Measurements from ENCODE around the gene UBE2F.

The UBE2F gene

GRCh38 chr2:237929979-237930378 lies 36.8 kb upstream of the UBE2F start:
- Histone ChIP-seq H3K36me3 (ENCODE audit: control insufficient read depth in 2 of 2, insufficient read depth in 2 of 2, low read length in 2 of 2) (no peaks in the 10 kb centered on the region), H3K9ac (ENCODE audit: low read length in 2 of 2) (no peak overlapping the region), H3K4me3 (ENCODE audit: low read length in 2 of 2) (no peak overlapping the region), H3K27ac (ENCODE audit: low read length) (no peak overlapping the region), H3K27me3 (ENCODE audit: control insufficient read depth in 1 of 2, insufficient read depth in 2 of 2, low read length in 2 of 2) (no peaks in the 10 kb centered on the region), H3K9me3 (ENCODE audit: control insufficient read depth in 2 of 2, low read length in 2 of 2) (no peaks in the 10 kb centered on the region), H3K4me1 (ENCODE audit: control insufficient read depth, insufficient read depth, low read length) (peaks cover 16% of the 10 kb centered on the region)

GRCh38 chr2:237931205-237931721 lies 35.6 kb upstream of the UBE2F start:
- Histone ChIP-seq H3K36me3 (ENCODE audit: control insufficient read depth in 2 of 2, insufficient read depth in 2 of 2, low read length in 2 of 2) (no peaks in the 10 kb centered on the region), H3K27ac (ENCODE audit: low read length) (peak overlapping the region; percentile 6), H3K4me1 (ENCODE audit: control insufficient read depth, insufficient read depth, low read length) (peaks cover 16% of the 10 kb centered on the region), H3K9ac (ENCODE audit: low read length in 2 of 2) (no peak overlapping the region), H3K9me3 (ENCODE audit: control insufficient read depth in 2 of 2, low read length in 2 of 2) (no peaks in the 10 kb centered on the region), H3K27me3 (ENCODE audit: control insufficient read depth in 1 of 2, insufficient read depth in 2 of 2, low read length in 2 of 2) (no peaks in the 10 kb centered on the region), H3K4me3 (ENCODE audit: low read length in 2 of 2) (peak overlapping the region; percentile 15 to 28)

- Histone ChIP-seq H3K9me3 (ENCODE audit: control insufficient read depth in 2 of 2, low read length in 2 of 2) (no peaks in the 10 kb centered on the region), H3K4me1 (ENCODE audit: control insufficient read depth, insufficient read depth, low read length) (peaks cover 16% of the 10 kb centered on the region), H3K27me3 (ENCODE audit: control insufficient read depth in 1 of 2, insufficient read depth in 2 of 2, low read length in 2 of 2) (no peaks in the 10 kb centered on the region), H3K36me3 (ENCODE audit: control insufficient read depth in 2 of 2, insufficient read depth in 2 of 2, low read length in 2 of 2) (no peaks in the 10 kb centered on the region), H3K4me3 (ENCODE audit: low read length in 2 of 2) (no peak overlapping the region), H3K9ac (ENCODE audit: low read length in 2 of 2) (no peak overlapping the region), H3K27ac (ENCODE audit: low read length) (no peak overlapping the region)
Measured at GRCh38 chr2:237932731-237933131, 34.1 kb upstream of the UBE2F start.

GRCh38 chr2:237934186-237934585 lies 32.6 kb upstream of the UBE2F start:
- H3K9ac ChIP-seq (ENCODE audit: low read length in 2 of 2), result no peak overlapping the region
- no peak overlapping the region for H3K27ac ChIP-seq (ENCODE audit: low read length)
- H3K4me1 ChIP-seq (ENCODE audit: control insufficient read depth, insufficient read depth, low read length), result peaks cover 16% of the 10 kb centered on the region
- no peaks in the 10 kb centered on the region for H3K36me3 ChIP-seq (ENCODE audit: control insufficient read depth in 2 of 2, insufficient read depth in 2 of 2, low read length in 2 of 2)
- H3K27me3 ChIP-seq (ENCODE audit: control insufficient read depth in 1 of 2, insufficient read depth in 2 of 2, low read length in 2 of 2), result no peaks in the 10 kb centered on the region
- no peak overlapping the region for H3K4me3 ChIP-seq (ENCODE audit: low read length in 2 of 2)
- H3K9me3 ChIP-seq (ENCODE audit: control insufficient read depth in 2 of 2, low read length in 2 of 2), result no peaks in the 10 kb centered on the region

GRCh38 chr2:237935740-237936452 lies 30.9 kb upstream of the UBE2F start:
- H3K9ac ChIP-seq (ENCODE audit: low read length in 2 of 2), result no peak overlapping the region
- no peaks in the 10 kb centered on the region for H3K27me3 ChIP-seq (ENCODE audit: control insufficient read depth in 1 of 2, insufficient read depth in 2 of 2, low read length in 2 of 2)
- no peaks in the 10 kb centered on the region for H3K9me3 ChIP-seq (ENCODE audit: control insufficient read depth in 2 of 2, low read length in 2 of 2)
- peaks cover 12% of the 10 kb centered on the region for H3K4me1 ChIP-seq (ENCODE audit: control insufficient read depth, insufficient read depth, low read length)
- H3K27ac ChIP-seq (ENCODE audit: low read length), result no peak overlapping the region
- no peak overlapping the region for H3K4me3 ChIP-seq (ENCODE audit: low read length in 2 of 2)
- H3K36me3 ChIP-seq (ENCODE audit: control insufficient read depth in 2 of 2, insufficient read depth in 2 of 2, low read length in 2 of 2), result no peaks in the 10 kb centered on the region

- H3K4me3 ChIP-seq (ENCODE audit: low read length in 2 of 2), result no peak overlapping the region
- no peaks in the 10 kb centered on the region for H3K4me1 ChIP-seq (ENCODE audit: control insufficient read depth, insufficient read depth, low read length)
- no peaks in the 10 kb centered on the region for H3K9me3 ChIP-seq (ENCODE audit: control insufficient read depth in 2 of 2, low read length in 2 of 2)
- no peak overlapping the region for H3K9ac ChIP-seq (ENCODE audit: low read length in 2 of 2)
- no peaks in the 10 kb centered on the region for H3K36me3 ChIP-seq (ENCODE audit: control insufficient read depth in 2 of 2, insufficient read depth in 2 of 2, low read length in 2 of 2)
- H3K27me3 ChIP-seq (ENCODE audit: control insufficient read depth in 1 of 2, insufficient read depth in 2 of 2, low read length in 2 of 2), result no peaks in the 10 kb centered on the region
- no peak overlapping the region for H3K27ac ChIP-seq (ENCODE audit: low read length)
Measured at GRCh38 chr2:237939251-237939650, 27.6 kb upstream of the UBE2F start.

GRCh38 chr2:237940828-237941227 lies 26.0 kb upstream of the UBE2F start:
- no peaks in the 10 kb centered on the region for H3K36me3 ChIP-seq (ENCODE audit: control insufficient read depth in 2 of 2, insufficient read depth in 2 of 2, low read length in 2 of 2)
- no peaks in the 10 kb centered on the region for H3K4me1 ChIP-seq (ENCODE audit: control insufficient read depth, insufficient read depth, low read length)
- no peaks in the 10 kb centered on the region for H3K9me3 ChIP-seq (ENCODE audit: control insufficient read depth in 2 of 2, low read length in 2 of 2)
- H3K27me3 ChIP-seq (ENCODE audit: control insufficient read depth in 1 of 2, insufficient read depth in 2 of 2, low read length in 2 of 2), result no peaks in the 10 kb centered on the region
- H3K27ac ChIP-seq (ENCODE audit: low read length), result no peak overlapping the region
- H3K4me3 ChIP-seq (ENCODE audit: low read length in 2 of 2), result no peak overlapping the region
- no peak overlapping the region for H3K9ac ChIP-seq (ENCODE audit: low read length in 2 of 2)

GRCh38 chr2:237941239-237941638 lies 25.6 kb upstream of the UBE2F start:
- Histone ChIP-seq H3K9ac (ENCODE audit: low read length in 2 of 2) (no peak overlapping the region), H3K36me3 (ENCODE audit: control insufficient read depth in 2 of 2, insufficient read depth in 2 of 2, low read length in 2 of 2) (no peaks in the 10 kb centered on the region), H3K27me3 (ENCODE audit: control insufficient read depth in 1 of 2, insufficient read depth in 2 of 2, low read length in 2 of 2) (no peaks in the 10 kb centered on the region), H3K9me3 (ENCODE audit: control insufficient read depth in 2 of 2, low read length in 2 of 2) (no peaks in the 10 kb centered on the region), H3K4me1 (ENCODE audit: control insufficient read depth, insufficient read depth, low read length) (no peaks in the 10 kb centered on the region), H3K4me3 (ENCODE audit: low read length in 2 of 2) (no peak overlapping the region), H3K27ac (ENCODE audit: low read length) (no peak overlapping the region)

- H3K36me3 ChIP-seq (ENCODE audit: control insufficient read depth in 2 of 2, insufficient read depth in 2 of 2, low read length in 2 of 2), result no peaks in the 10 kb centered on the region
- H3K9ac ChIP-seq (ENCODE audit: low read length in 2 of 2), result no peak overlapping the region
- H3K27ac ChIP-seq (ENCODE audit: low read length), result no peak overlapping the region
- H3K27me3 ChIP-seq (ENCODE audit: control insufficient read depth in 1 of 2, insufficient read depth in 2 of 2, low read length in 2 of 2), result no peaks in the 10 kb centered on the region
- no peak overlapping the region for H3K4me3 ChIP-seq (ENCODE audit: low read length in 2 of 2)
- H3K9me3 ChIP-seq (ENCODE audit: control insufficient read depth in 2 of 2, low read length in 2 of 2), result no peaks in the 10 kb centered on the region
- H3K4me1 ChIP-seq (ENCODE audit: control insufficient read depth, insufficient read depth, low read length), result no peaks in the 10 kb centered on the region
Measured at GRCh38 chr2:237942513-237942899, 24.3 kb upstream of the UBE2F start.

GRCh38 chr2:237943395-237944094 lies 23.3 kb upstream of the UBE2F start:
- Histone ChIP-seq H3K27me3 (ENCODE audit: control insufficient read depth in 1 of 2, insufficient read depth in 2 of 2, low read length in 2 of 2) (no peaks in the 10 kb centered on the region), H3K9ac (ENCODE audit: low read length in 2 of 2) (no peak overlapping the region), H3K4me1 (ENCODE audit: control insufficient read depth, insufficient read depth, low read length) (no peaks in the 10 kb centered on the region), H3K4me3 (ENCODE audit: low read length in 2 of 2) (no peak overlapping the region), H3K36me3 (ENCODE audit: control insufficient read depth in 2 of 2, insufficient read depth in 2 of 2, low read length in 2 of 2) (no peaks in the 10 kb centered on the region), H3K27ac (ENCODE audit: low read length) (no peak overlapping the region), H3K9me3 (ENCODE audit: control insufficient read depth in 2 of 2, low read length in 2 of 2) (no peaks in the 10 kb centered on the region)

GRCh38 chr2:237944302-237944701 lies 22.5 kb upstream of the UBE2F start:
- no peaks in the 10 kb centered on the region for H3K9me3 ChIP-seq (ENCODE audit: control insufficient read depth in 2 of 2, low read length in 2 of 2)

More at GRCh38 chr2:237944302-237944701, 22.5 kb upstream of the UBE2F start:
- no peak overlapping the region for H3K27ac ChIP-seq (ENCODE audit: low read length)
- H3K36me3 ChIP-seq (ENCODE audit: control insufficient read depth in 2 of 2, insufficient read depth in 2 of 2, low read length in 2 of 2), result no peaks in the 10 kb centered on the region
- H3K27me3 ChIP-seq (ENCODE audit: control insufficient read depth in 1 of 2, insufficient read depth in 2 of 2, low read length in 2 of 2), result no peaks in the 10 kb centered on the region
- no peak overlapping the region for H3K9ac ChIP-seq (ENCODE audit: low read length in 2 of 2)
- no peaks in the 10 kb centered on the region for H3K4me1 ChIP-seq (ENCODE audit: control insufficient read depth, insufficient read depth, low read length)
- no peak overlapping the region for H3K4me3 ChIP-seq (ENCODE audit: low read length in 2 of 2)

Data from stomach smooth muscle (tissue), 2 donors.